K562 (cell line): ENCODE results near the gene HRAS. TPM values are rescaled to one million over a fixed set of nuclear protein-coding genes. Genes with fewer than 3 reads are reported as not detected.

Experiments
- ARID1B ChIP-seq: fragments of 450-650 bp; IDR thresholded peaks from 2 replicates; pipeline ENCODE4 v1.6.1; 2016; ENCODE audit warnings: antibody characterized with exemption, mild to moderate bottlenecking, inconsistent platforms
- BRD9 ChIP-seq: fragments of 450-650 bp; IDR thresholded peaks from 2 replicates; pipeline ENCODE4 v1.6.1; 2018; ENCODE audit warnings: low read depth; ENCODE audit not compliant: partially characterized antibody
- CREB3 ChIP-seq: fragments of 450-650 bp; conservative IDR thresholded peaks from 2 replicates; pipeline ENCODE4 v1.6.1; 2016; ENCODE audit warnings: missing genetic modification characterization, low read depth, mild to moderate bottlenecking, missing compliant biosample characterization, moderate library complexity
- CTBP1 ChIP-seq: fragments of 450-650 bp; IDR thresholded peaks from 2 replicates; pipeline ENCODE4 v1.6.1; 2016; ENCODE audit warnings: borderline replicate concordance
- DACH1 ChIP-seq: fragments of 450-650 bp; IDR thresholded peaks from 2 replicates; pipeline ENCODE4 v1.6.1; 2018; ENCODE audit not compliant: partially characterized antibody
- E4F1 ChIP-seq: fragments of 250-450 bp; sonication (Bioruptor Pico); IDR thresholded peaks from 2 replicates; pipeline ENCODE4 v1.5.0; 2021; ENCODE audit warnings: mild to moderate bottlenecking, borderline replicate concordance
- FOXP1 ChIP-seq: sonication (generic); formaldehyde crosslinking; IDR thresholded peaks from 2 replicates; pipeline ENCODE4 v1.8.0; 2022; ENCODE audit warnings: mild to moderate bottlenecking, missing genetic modification reagents
- HMBOX1 ChIP-seq: sonication (generic); IDR thresholded peaks from 2 replicates; pipeline ENCODE4 v1.6.1; 2016
- KDM5B ChIP-seq: fragments of 200-600 bp; sonication (generic); IDR thresholded peaks from 2 replicates; pipeline ENCODE4 v1.6.1; 2012; ENCODE audit warnings: low read depth, mild to moderate bottlenecking, moderate library complexity, low read length, control low read depth, inconsistent platforms; ENCODE audit not compliant: insufficient replicate concordance
- MXI1 ChIP-seq: IDR thresholded peaks from 2 replicates; pipeline ENCODE4 v1.6.1; 2011; ENCODE audit warnings: low read depth, mild to moderate bottlenecking, improper control_type of control experiment, low read length
- MYBL2 ChIP-seq, 2 experiments: fragments of 450-650 bp in 1 of 2; sonication (generic) in 1 of 2; formaldehyde crosslinking in 1 of 2; IDR thresholded peaks; 2 replicates each; pipeline versions ENCODE4 v1.6.1 to v1.8.1; 2017 to 2022; ENCODE audit warnings: borderline replicate concordance in 1 of 2, inconsistent platforms in 1 of 2, low read depth in 1 of 2, mild to moderate bottlenecking in 1 of 2, missing genetic modification reagents in 1 of 2, moderate library complexity in 1 of 2
- NCOA1 ChIP-seq: fragments of 450-650 bp; IDR thresholded peaks from 2 replicates; pipeline ENCODE4 v1.6.1; 2016; ENCODE audit warnings: low read depth
- NCOA2 ChIP-seq, 2 experiments: fragments of 450-650 bp; IDR thresholded peaks; 2 replicates each; pipeline ENCODE4 v1.6.1; 2018; ENCODE audit warnings: mild to moderate bottlenecking in 2 of 2, moderate library complexity in 1 of 2; ENCODE audit not compliant: partially characterized antibody in 2 of 2
- NCOR1 ChIP-seq: fragments of 450-650 bp; IDR thresholded peaks from 2 replicates; pipeline ENCODE4 v1.6.1; 2016; ENCODE audit warnings: mild to moderate bottlenecking, moderate library complexity
- PYGO2 ChIP-seq: fragments of 450-650 bp; IDR thresholded peaks from 2 replicates; pipeline ENCODE4 v1.6.1; 2016; ENCODE audit warnings: mild to moderate bottlenecking, missing genetic modification characterization, moderate library complexity, missing compliant biosample characterization
- SAP30 ChIP-seq: fragments of 200-600 bp; sonication (generic); IDR thresholded peaks from 2 replicates; pipeline ENCODE4 v1.6.1; 2012; ENCODE audit warnings: borderline replicate concordance, low read depth, mild to moderate bottlenecking, moderate library complexity, low read length, control low read depth, inconsistent platforms; ENCODE audit not compliant: insufficient read depth, poor library complexity, severe bottlenecking
- SIN3B ChIP-seq: fragments of 450-650 bp; IDR thresholded peaks from 2 replicates; pipeline ENCODE4 v1.6.1; 2017; ENCODE audit warnings: low read depth, mild to moderate bottlenecking, moderate library complexity
- SRSF7 ChIP-seq: fragments of 200-400 bp; formaldehyde crosslinking; optimal IDR thresholded peaks from 2 replicates; pipeline ENCODE3; 2017; ENCODE audit warnings: mild to moderate bottlenecking, low read depth, low read length
- ZNF274 ChIP-seq: IDR thresholded peaks from 2 replicates; pipeline ENCODE4 v1.6.1; 2011; ENCODE audit warnings: low read depth, mild to moderate bottlenecking, low read length, moderate library complexity, borderline replicate concordance
- ZNF436 ChIP-seq: fragments of 250-450, 450-650 bp; sonication (Bioruptor Pico); formaldehyde crosslinking; IDR thresholded peaks from 2 replicates; pipeline ENCODE4 v1.7.0; 2020; ENCODE audit warnings: mild to moderate bottlenecking
- ZNF655 ChIP-seq: fragments of 250-450 bp; sonication (Bioruptor Pico); IDR thresholded peaks from 2 replicates; pipeline ENCODE4 v1.5.0; 2021
- polyA plus RNA-seq, 8 experiments: library from polyadenylated mRNA; depleted of rRNA in 4 of 8; stranded (reverse) in 5 of 8; unstranded in 3 of 8; fragments of >200 nt; fragmentation: Nextera tagmentation in 2 of 8; fragmentation: Illumina TruSeq in 1 of 8; extraction: Ambion mirVana in 2 of 8; extraction: Trizol in 1 of 8; gene quantifications; 2 replicates each; pipeline versions ENCODE4 v1.2.1 to v1.2.3, GENCODE V29; 2011 to 2014; ENCODE audit warnings: inconsistent platforms in 1 of 8, missing spikeins in 1 of 8
- total RNA-seq, 7 experiments: library from RNA; depleted of rRNA in 6 of 7; stranded (reverse); fragments of >200 nt in 6 of 7; fragmentation: Illumina TruSeq in 2 of 7; extraction: Trizol in 2 of 7; gene quantifications; 2 replicates each; pipeline versions ENCODE4 v1.2.1 to v1.2.3, GENCODE V29; 2011 to 2021; ENCODE audit warnings: low replicate concordance in 1 of 7

The HRAS gene
- total and polyA plus RNA-seq, 9 of the 15 experiments (the other 6 are each of a cell fraction or from before 2014, with no cell fraction given), result 2.8 to 73.5 (median 29.6) TPM

GRCh38 chr11:504053-504993, 31.1 kb downstream of the HRAS start (continued):
- TF ChIP-seq PYGO2 (tag) (no peak), MYBL2 (IDR thresholded peaks at IDR 0.05; ENCODE audit: low read depth) (no peak), MYBL2 (CRISPR knock-in tag; IDR thresholded peaks at IDR 0.05; ENCODE audit: borderline replicate concordance) (no peak), ZNF436 (CRISPR knock-in tag) (no peak), DACH1 (no peak), ZNF274 (no peak), CREB3 (tag) (no peak), E4F1 (CRISPR knock-in tag) (no peak), NCOA2 (IDR thresholded peaks at IDR 0.05; ENCODE audit: partially characterized antibody in 2 of 2) (no peak), MXI1 (peak; percentile 19; the same call in 1 of the 2 replicates), NCOA1 (no peak), SRSF7 (no peak), HMBOX1 (no peak), ZNF655 (CRISPR knock-in tag) (no peak), KDM5B (peak; percentile 46), ARID1B (no peak; the same call in 1 of the 2 replicates), CTBP1 (no peak), SAP30 (peak; percentile 14), SIN3B (no peak), BRD9 (no peak), NCOR1 (no peak), FOXP1 (CRISPR knock-in tag) (peak; percentile 61; the same call in 1 of the 2 replicates)
